ENCODE results near the gene TUSC2.

DNA sequence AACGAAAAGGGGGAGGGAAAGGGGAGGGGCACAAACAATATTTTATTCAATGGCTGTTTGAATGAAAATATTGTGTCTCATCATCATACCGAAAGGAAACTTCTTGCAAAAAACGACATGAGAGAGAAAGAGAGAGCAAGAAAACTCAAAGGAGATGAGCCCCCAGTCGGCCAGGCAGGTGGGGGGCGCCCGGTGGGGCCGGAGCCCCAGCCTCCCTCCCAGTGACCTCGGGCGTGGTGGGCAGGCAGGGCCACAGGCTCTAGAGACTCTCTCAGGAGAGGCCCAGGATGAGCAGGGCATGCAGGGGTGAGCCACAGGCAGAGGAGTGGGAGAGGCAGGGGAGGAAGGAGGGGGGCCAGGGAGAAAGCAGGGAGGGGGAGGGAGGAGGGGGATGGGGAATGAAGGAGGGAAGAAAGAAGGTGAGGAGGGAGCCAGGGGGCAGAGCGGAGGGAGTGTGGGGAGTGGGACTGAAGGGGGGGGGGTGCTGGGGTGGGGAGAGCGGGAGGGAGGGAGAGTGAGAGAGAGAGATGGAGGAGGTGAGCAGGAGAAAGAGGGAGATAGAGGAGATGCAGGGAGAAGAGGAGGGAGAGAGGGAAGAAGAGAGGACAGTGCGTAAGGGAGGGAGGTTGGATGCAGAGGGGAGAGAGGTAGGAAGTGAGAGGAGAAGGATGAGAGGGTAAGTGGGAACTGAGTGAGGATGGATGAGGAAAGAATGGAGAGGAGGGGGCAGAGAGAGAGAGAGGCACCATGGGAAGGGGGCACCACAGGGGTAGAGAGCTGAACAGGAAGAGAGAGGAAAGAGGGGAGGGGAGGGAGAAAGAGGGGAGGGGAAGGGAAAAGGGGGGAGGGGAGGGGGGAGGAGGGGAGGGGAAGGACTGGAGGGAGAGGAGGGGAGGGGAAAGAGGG is 45.4 kb upstream of the TUSC2 start:
- TF ChIP-seq, protein P1, sequence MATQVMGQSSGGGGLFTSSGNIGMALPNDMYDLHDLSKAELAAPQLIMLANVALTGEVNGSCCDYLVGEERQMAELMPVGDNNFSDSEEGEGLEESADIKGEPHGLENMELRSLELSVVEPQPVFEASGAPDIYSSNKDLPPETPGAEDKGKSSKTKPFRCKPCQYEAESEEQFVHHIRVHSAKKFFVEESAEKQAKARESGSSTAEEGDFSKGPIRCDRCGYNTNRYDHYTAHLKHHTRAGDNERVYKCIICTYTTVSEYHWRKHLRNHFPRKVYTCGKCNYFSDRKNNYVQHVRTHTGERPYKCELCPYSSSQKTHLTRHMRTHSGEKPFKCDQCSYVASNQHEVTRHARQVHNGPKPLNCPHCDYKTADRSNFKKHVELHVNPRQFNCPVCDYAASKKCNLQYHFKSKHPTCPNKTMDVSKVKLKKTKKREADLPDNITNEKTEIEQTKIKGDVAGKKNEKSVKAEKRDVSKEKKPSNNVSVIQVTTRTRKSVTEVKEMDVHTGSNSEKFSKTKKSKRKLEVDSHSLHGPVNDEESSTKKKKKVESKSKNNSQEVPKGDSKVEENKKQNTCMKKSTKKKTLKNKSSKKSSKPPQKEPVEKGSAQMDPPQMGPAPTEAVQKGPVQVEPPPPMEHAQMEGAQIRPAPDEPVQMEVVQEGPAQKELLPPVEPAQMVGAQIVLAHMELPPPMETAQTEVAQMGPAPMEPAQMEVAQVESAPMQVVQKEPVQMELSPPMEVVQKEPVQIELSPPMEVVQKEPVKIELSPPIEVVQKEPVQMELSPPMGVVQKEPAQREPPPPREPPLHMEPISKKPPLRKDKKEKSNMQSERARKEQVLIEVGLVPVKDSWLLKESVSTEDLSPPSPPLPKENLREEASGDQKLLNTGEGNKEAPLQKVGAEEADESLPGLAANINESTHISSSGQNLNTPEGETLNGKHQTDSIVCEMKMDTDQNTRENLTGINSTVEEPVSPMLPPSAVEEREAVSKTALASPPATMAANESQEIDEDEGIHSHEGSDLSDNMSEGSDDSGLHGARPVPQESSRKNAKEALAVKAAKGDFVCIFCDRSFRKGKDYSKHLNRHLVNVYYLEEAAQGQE (IDR thresholded peaks at IDR 0.05; ENCODE audit: unreplicated experiment), result no peak
- TF ChIP-seq POLR2AphosphoS5 (IDR thresholded peaks at IDR 0.05; ENCODE audit: low read depth), result no peak
- TF ChIP-seq, protein P2, sequence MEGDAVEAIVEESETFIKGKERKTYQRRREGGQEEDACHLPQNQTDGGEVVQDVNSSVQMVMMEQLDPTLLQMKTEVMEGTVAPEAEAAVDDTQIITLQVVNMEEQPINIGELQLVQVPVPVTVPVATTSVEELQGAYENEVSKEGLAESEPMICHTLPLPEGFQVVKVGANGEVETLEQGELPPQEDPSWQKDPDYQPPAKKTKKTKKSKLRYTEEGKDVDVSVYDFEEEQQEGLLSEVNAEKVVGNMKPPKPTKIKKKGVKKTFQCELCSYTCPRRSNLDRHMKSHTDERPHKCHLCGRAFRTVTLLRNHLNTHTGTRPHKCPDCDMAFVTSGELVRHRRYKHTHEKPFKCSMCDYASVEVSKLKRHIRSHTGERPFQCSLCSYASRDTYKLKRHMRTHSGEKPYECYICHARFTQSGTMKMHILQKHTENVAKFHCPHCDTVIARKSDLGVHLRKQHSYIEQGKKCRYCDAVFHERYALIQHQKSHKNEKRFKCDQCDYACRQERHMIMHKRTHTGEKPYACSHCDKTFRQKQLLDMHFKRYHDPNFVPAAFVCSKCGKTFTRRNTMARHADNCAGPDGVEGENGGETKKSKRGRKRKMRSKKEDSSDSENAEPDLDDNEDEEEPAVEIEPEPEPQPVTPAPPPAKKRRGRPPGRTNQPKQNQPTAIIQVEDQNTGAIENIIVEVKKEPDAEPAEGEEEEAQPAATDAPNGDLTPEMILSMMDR (conservative IDR thresholded peaks at IDR 0.05; ENCODE audit: low read depth in 2 of 2), result no peak
- no peak for TF ChIP-seq EZH2phosphoT487 (IDR thresholded peaks at IDR 0.05; ENCODE audit: unreplicated experiment)
- TF ChIP-seq STAT1 (IDR thresholded peaks at IDR 0.05; ENCODE audit: unreplicated experiment), result no peak
- no peak for TF ChIP-seq EZH2 (IDR thresholded peaks at IDR 0.05; ENCODE audit: low read depth, unreplicated experiment)
- no peak for TF ChIP-seq CREB1 (CRISPR knock-in tag; IDR thresholded peaks at IDR 0.05; ENCODE audit: low read depth)
- no peak for TF ChIP-seq ZNF331 (CRISPR knock-in tag; IDR thresholded peaks at IDR 0.05; ENCODE audit: low read depth)
- no peak for TF ChIP-seq NANOG (IDR thresholded peaks at IDR 0.05; ENCODE audit: borderline replicate concordance)

Data from GM23338 (cell line).